GM12873 (cell line): ENCODE results near the gene ZBTB20.

ENCODE experiments used
- TF ChIP-seq, protein P1 (sequence below): IDR thresholded peaks from 2 replicates; pipeline ENCODE4 v1.5.1; 2012; ENCODE audit warnings: low read depth, mild to moderate bottlenecking, moderate library complexity, low read length, control low read depth; ENCODE audit not compliant: insufficient read depth; ENCODE audit errors: missing control alignments

Gene ZBTB20

DNA sequence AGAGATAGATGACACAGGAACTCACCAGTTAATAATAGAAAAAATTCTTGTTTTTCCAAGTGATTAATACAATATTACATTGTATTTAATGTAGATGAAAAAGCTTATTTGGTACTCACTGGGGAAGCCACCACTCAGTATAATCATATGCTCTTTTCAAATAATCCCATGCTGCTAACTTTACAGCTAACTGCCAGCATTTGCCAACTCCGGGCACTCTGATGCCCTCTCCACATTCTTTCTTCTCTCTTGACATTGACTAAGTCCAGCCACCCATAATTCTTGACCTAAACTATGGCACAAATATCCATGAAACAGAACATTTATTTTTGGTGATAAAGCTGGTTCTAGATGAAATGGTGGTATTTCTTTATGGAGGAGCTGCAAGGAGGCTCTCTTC is 384.9 kb downstream of the ZBTB20 start:
- TF ChIP-seq, protein P1, sequence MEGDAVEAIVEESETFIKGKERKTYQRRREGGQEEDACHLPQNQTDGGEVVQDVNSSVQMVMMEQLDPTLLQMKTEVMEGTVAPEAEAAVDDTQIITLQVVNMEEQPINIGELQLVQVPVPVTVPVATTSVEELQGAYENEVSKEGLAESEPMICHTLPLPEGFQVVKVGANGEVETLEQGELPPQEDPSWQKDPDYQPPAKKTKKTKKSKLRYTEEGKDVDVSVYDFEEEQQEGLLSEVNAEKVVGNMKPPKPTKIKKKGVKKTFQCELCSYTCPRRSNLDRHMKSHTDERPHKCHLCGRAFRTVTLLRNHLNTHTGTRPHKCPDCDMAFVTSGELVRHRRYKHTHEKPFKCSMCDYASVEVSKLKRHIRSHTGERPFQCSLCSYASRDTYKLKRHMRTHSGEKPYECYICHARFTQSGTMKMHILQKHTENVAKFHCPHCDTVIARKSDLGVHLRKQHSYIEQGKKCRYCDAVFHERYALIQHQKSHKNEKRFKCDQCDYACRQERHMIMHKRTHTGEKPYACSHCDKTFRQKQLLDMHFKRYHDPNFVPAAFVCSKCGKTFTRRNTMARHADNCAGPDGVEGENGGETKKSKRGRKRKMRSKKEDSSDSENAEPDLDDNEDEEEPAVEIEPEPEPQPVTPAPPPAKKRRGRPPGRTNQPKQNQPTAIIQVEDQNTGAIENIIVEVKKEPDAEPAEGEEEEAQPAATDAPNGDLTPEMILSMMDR = no peak

DNA sequence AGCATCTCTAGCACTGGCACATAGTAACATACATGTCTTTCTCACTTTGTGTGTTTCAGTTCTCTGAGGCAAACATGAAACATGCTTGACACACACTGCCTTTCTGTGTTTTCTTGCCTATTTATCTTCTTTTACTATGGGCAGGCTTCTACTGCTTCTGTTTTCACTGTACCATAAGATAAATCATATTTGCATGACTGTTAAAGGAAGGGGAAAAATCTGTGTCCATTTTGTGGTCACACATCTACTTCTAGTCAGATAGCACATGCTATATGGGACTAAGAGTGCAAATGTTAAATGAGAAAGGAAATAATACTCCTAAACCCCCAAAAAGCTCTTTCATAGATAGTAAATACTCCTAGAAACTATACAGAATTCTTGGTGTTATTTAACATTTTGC is 386.4 kb downstream of the ZBTB20 start:
- TF ChIP-seq, protein P1 = no peak

DNA sequence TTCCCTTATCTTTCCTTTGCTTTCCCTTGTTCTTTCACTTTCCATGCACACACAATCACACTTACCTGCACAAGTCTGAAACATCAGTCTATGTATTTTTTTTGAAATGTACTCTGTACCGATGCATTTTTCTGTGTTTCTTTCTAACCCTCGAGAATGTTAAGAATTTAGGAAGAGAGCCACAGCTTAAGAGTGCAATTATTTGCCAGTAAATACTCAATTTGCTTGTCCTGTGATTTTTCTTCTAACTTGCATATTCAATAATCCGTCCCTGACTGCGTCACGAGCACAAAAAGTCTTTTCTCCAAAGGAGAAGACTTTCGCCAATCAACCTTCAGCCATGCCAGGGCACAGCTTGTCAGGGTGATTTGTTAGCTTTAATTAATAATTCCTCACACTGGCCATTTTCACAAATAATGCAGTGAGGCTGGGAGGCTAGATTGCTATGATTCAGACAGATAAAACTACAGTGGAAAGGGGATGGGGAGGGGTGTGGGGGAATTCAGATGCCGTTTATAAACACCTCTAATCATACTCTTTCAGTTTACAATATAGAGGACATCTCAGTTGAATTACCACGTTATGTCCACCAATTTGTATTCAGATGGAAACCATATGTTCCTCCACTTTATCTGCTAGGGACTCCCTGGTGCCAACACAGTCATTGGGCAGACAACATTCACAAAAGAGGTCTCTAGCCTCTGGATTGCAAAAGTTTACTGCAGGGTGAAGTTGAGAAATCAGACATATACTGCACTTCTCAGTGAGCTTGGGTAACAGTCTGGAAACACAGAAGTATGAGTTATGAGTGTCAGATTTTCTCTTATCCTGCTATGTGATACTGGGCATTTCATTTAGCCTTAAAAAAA is 388.0 kb downstream of the ZBTB20 start:
- TF ChIP-seq, protein P1 = no peak

DNA sequence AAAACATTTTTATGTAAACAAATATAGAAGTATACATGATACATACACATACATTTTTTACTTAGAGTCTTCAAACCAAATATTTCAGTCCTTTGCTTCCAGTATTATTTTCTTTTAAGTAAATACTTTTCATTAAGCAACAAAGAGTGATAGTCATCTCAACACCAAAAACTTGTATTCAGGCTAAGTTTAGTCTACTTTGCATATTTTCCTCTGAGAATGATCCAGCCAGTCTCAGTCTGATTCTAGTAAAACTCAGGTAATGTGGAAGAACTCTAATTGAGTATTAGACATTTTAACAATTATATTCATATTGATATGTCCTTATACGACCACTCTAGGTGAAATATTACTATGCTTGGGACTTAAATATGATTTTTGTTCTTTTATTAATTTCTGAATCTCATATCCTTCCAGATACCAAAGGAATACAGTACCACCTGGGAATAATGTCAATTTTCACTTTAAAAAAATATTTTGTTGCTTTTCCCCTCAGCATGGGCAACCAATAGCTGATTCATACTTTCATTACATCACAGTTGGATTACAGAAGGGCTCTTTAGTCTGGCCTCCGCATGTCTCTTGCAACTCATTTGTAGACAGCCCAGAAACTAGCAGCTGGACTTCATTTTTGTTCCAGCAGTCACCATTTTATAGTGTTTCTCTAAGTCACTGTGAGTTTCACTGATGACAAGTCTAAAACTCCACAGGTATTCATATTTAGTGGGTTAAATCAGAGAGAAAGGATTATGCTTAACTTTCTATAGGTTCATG is 390.4 kb downstream of the ZBTB20 start:
- TF ChIP-seq, protein P1 = no peak

DNA sequence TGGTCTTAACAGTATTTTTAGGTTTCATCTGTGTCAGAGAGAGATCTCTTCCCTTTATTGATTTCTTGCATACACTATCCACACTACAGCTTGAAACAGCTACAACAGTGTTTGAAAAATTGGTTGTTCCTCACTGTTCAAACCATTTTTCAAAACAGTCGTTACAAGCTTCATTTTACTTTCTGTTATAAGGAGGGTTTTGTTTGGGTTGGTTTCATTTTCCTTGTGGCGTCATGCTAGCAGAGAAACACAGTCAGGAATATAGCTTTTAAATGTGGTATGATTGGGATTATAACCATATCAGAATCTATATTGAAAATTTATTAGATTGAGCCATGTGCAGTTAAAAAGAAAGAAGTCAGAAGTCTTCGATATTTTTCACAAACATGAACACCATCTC is 400.6 kb downstream of the ZBTB20 start:
- TF ChIP-seq, protein P1 = no peak

DNA sequence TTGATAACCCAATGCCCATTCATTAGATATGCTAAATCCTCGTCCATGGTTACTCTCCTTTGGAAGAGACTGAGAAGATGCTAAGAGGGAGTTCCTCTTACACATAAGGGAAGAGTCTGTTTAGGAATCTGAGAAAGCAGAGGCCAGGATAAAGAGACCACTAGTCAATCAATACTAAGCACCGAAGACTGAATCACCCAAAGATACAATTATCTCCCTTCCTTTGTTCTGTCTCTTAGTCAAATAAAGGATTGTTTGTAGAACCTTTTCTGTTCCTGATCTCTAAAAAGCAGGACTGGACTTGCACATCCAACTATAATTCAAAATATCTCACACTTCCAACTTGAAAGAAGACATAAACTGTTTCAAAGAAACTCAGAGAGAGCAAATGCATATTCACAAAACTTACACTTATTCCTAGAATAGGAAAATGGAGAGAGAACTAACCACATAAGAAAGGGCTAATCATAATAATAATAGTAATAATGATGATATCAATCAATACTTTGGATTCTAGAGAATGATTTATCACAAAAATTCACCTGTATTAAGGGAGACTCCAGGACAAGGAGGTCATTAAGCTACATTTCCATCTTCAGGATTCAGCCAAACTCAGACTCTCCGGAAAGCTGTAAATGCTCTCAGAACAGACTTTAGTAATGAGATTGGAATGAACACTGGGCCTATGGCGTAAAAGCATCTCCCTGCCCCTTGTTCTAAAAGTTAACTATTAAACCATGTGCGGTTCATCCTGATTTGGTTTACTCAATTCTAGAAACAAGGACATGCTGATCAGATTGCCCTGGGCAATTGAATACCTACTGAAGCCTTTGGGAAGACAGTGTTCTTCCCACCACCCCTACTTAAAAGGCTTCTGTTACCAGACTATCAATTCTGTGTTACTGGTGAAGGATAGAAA is 401.5 kb downstream of the ZBTB20 start:
- TF ChIP-seq, protein P1 = no peak
